ENCODE measurements around the gene CCDC91.

Gene CCDC91

DNA sequence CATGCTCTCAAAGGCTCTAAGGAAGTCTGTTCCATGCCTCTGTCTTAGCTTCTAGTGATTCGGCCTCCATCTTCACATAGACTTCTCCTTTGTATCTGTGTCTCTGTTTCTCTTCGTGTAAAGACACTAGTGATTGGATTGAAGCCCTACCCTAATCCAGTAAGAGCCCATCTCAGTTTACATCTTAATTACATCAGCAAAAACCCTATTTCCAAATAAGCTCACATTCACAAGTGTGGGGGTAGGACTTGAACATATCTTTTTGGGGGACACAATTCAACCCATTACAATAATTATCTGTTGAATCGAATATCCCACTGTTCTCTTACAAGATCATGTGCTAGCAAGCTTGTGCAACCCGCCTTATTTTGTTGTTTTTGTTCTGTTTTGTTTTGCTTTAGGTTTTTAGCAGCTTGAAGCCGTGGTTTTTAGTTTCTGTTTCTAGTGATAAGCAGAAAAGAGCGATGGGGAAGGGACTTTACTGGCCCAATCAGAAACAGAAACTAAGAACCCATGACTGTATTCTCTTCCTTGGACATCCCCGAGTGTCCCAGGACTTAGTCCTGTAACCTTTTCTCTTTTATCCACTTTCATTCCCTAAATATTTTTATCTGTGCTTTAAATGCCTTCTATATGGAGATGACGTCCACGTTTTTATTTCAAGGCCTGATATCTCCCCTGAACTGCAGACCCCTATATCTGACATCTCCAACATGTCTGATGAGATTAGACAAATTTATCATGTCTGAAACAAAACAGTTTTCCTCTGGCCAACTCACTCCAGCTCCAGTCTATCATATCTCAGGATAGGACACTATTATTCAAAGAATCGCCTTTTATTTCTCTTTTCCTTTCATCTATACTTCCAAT, 353.0 kb downstream of the CCDC91 start:
- DNase-seq: no peak

DNA sequence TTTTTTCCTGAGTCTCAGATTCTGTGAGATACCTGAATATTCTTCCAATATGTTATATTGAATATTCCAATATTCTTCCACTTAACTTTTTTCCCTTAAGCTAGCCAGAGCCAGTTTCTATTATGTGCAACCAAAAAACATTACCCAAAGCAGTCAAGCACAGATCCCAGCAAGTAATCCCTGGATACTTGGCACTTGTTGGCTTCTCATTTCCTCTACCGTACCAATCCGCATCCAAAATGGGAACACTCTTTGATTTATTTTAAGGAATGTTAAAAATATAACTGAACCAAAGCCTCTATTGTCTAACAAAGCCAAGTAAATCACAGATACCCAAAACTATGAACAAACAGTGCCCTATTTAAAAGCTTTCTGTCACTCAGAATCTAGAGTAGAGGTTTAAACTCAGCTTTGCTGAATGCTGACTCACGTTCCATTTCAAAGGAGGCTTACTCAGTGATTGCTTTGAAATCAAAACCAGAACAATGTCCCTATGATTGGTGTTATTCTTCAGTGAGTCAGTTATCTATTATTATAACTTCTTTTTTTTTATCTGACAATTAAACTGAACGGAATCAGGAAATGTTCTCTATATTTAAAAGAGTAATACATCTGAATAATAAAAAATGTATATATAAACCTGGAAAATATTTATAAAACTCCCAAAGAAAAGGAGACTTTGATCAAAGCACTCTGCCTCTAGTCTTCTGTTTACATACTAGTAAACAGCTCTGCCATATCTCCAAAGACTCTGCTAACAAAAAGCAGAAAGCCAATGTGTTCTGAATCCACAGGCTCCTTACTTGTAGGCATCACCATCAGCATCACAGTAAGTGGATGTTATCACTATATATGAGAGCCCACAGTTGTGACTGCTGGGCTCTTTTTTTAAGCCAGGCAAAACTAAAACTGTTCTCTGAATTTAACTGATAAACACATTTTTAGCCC, 360.8 kb downstream of the CCDC91 start:
- no peak for DNase-seq

DNA sequence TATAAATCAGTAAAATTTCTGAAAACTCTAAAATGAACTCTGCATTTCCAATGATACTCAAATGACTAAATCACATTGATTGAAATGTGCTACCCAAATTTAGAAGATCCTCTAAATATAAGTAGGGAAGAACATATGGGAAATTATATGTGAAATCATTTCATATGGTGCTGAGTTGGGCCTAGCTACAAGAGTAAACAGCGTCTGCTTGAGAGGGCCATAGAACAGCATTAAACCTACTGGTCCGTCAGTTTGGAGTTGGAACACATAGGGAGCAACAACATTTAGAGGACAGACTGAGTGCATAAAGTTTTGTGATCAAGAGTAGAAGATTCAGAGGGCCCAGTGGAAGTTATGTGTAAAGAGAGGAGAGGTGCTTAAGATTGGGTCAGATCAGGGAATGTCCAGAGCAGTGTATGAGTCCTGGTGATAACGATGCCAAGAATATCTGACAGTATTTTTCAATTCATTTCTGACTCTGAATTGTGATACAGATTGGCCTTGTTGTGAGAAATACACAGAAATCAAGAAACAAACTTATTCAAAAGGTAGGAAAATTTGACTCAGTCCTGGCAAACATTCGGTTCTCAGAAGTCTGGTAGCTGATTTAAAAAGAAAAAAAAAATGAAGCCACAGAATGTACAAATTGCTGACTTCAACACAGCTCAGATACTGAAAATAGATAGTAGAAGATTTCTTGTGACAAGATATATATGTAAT, 362.2 kb downstream of the CCDC91 start:
- DNase-seq: no peak

DNA sequence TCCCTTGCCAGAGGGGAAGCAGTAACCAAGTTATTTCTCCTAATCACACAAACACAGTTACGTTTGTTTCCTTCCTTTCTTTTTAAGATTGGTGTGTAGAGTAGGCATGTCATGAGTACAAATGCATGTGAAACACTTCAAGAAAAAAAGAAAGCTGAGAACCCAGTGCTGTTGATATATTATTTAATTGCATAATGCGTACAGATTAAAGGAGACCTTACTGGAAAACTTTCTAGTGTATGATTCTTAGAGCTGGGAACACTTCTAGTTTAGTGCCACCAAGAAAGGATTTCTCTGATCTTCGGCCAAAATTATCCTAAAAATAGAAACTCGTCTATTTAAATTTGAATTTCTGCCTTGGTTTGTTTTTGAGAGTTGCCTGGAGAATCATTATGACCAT, 365.5 kb downstream of the CCDC91 start:
- DNase-seq: no peak

DNA sequence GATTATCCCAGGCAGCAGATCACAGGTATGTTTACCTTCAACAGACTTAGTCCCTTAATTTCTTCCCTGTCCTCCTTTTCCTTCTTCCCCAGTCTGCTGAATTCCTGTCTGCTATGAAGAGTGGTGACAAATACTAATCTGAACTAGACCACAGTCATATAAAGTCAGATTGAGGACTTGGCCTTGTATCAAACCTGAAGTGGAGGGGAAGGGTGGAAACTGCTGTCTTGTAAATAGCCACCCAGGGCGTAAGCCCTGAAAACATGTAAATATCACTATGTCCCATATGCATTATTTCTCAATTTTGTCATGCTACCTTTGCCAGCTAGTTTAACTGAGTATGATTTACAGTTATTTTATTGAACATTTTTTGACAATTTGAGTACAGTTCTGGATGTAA, 368.0 kb downstream of the CCDC91 start:
- no peak for DNase-seq

DNA sequence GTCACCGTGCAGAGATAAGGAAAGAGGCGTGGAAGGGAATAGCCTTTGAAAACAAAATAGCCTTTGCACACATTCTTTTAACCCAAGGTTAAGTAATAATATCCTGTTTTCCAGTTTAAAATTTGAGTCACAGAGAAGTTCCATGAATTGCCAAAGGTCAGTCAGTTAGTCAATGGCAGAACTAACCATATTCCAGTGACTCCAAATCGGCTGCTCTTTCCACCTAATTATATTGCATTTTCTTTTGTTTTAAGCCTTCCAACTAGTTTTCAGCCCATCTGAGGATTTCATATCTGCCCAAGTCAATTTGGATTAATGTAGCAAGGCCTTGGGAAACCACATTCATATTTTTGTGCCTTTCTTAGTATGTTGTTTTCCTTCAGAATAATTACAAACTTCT, 373.0 kb downstream of the CCDC91 start:
- DNase-seq: no peak

DNA sequence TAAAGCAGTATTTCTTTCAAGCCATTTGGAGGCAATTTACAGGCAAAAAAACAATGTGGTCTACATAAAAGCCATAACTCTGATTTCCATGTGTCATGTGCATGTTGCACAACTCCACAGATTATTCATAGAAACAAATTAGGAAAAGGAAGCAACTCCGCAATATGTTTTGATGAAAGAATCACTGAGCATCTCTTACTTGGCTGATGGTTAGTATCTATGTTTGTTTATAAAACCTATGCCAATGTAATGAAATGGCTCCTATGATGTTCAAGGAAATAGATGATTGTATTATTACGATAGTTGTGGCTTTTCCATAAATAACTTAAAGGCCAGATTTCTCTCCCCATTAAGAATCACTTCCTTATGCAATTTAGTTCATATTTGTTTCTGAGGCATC, 373.7 kb downstream of the CCDC91 start:
- no peak for DNase-seq

DNA sequence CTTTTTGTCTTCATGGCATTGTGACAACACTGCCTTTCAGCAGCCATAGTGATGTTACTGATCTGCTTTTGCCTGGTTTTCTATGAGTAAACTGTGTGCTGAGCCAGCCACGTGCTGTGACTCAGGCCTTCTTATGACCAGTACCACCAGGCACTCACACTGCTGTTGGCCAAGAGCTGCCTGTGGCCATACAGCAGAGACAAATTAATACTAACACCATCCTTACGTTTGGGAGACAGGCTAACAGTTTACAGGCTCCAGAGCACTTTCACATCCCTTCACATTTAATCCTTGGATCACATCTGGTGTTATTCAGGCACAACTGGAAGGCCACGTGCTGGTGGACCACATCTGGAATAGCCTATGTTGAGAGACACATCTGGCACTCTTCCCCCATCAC, 377.9 kb downstream of the CCDC91 start:
- DNase-seq: no peak

DNA sequence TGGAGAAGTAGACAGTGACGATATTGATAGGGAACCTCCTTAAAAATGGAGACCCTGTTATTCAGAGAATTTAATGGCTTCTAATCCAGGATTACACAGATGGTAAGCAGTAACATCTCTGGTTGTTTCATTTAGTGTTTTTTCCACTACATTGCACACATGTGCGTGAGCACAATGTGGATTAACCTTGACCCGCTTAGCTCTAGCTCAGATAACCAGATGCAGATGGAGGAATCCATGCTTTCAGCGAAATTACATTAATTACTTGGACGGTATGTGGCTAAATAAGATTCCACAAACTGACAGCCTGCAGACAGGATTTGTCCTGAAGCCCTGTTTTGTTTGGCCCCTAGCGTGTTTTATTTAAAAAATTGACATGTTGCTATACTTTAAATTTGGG, 378.4 kb downstream of the CCDC91 start:
- peak; percentile 14 for DNase-seq

DNA sequence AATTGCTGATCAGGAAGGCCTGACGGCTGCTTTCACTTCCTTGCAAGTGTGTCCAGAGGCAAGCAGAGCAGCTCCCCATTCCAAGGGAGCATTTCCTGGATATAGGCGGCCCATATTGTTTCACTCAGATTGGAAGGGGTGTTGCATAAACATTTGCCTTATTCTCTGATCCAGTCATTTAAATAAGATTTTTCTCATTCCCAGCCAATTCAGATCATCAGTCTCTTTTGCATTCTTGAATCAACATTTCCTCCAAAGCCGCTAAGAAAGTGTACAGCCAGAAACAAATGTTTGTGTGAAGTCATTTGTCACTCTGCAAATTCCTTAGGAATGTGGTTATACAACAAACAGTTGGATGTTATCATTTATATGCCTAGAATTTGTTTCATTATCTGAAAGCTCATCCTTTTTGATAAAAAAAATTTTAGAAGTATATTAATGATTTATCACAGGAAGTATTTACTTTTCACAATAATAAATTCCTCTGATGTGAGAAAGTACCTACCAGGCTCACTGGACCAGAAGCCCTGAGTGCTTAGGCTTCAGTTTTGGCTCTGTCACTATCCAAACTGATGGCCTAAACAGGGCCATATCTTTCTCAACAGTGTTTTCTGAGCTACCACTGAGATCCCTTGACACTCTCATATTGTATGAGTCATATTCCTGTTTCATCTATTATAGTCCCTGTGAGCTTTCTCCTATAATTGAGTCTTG, 379.6 kb downstream of the CCDC91 start:
- DNase-seq: no peak

DNA sequence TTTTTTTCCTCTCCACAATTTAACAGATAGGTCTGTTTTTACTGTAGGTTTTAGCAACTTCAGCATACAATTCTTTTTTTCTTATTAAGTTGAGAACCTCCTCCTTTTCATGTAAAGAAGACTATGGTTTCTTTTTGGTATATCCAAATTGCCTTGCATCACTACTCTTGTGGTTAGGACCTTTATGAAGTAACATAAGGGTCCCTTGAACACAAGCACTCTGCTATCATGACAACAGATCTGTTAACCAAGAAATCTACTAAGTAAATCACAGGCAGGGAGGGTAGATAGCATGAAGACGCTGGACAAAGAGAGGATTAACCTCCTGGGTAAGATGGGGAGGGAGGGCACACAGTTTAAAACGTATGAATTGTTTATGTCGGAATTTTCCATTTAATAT, 380.6 kb downstream of the CCDC91 start:
- no peak for DNase-seq

DNA sequence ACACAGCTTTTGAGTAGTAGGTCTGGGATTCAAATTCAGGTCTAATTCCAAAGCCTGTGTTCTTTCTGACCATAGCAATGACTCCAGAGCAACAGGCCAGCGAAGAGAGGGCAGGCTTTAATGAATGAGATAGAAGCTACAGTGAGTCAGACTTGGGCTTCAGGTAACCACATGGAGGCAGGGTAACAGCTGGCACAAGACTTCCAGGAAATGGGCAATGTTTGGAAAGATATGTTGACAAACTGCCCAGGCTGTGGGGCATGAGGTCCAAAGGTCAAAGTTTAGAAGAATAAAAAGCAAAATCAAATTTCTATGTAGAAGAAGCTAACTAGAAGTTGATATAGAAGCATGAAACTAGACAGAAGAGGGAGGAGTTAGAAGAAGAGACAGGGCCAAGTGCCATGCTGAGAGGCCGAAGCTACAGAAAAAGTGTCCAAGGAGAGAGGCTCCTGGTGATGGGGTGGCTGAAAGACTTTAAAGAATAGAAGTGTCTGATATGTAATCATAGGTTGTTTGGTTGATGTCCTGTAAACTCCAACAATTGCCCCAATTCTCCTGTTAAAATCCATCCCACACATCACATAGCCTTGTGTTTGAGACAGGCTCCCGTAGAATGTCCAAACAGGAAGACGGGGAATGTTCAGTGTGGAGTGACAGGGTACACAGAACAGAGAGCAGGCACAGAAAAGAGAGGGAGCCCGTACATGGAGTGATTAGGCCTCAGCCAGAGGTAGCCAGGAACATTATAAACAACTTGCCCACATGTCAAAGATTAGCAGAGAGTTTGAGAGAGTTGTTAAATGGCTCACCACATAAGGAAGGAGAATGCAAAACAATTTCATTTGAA, 384.7 kb downstream of the CCDC91 start:
- no peak for DNase-seq

DNA sequence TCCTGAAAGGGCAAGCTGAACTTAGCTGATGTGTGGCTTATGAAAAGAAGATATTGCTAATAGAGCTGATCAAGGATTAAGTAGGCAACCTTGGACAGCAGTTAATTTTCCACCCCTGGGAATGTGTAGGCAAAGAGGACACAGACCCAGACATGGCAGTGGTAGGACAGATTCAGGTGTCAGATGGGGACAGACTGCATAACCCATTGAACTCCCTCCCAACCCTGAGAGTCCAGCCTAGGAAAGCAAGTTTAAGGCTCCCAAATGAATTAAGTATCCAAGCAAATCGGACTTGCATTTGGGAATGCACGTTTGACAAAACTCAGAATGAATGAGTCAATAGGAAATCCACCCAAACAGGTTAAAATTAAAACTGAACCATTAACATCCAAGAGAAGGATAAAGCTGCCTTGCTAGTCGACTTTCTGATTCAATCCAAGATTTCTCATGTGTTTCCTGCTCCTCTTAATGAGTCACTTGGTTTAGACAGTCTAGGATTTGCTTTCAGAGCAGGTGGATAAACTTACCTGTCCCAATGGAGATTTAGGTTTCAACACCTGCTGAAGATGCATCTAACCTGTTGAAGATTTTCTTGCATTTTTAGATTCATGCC, 385.4 kb downstream of the CCDC91 start:
- no peak for DNase-seq

DNA sequence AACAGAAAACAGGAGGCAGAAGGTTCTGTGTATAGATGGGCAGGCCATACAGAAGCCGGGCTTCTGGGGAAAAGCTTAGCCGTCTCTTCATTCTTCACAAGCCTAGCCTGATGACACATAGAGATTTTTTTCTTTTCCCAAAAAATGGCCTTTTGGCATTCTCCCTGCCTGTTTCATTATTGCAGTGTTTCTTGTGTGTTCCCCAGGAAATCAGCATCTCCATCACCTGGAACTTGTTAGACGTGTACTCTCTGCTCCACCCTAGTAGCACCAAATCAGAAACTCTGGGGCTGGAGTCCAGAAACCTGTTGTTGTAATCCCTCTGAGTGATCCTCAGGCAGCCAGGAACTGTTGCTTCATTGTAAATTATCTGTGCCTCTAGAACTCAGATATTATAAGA, 388.1 kb downstream of the CCDC91 start:
- no peak for DNase-seq

DNA sequence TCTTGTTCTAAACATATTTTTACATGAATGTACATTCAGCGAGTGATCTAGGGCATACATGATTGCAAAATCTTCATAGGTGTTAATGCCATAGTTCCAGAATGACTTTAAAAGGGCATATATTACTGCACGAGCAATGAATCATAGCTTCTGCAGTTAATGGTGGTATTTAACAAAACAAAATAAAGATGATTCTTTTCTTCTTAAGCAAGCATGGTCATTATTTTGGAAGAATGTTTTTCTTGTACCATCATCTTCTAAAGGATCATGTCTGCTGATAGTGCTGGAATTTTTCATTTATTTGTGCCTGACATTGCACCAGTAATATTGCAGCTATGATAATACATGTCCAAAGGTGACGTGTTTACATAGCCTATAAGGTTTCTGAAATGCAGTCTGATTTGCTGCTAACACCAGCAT, 388.6 kb downstream of the CCDC91 start:
- no peak for DNase-seq

DNA sequence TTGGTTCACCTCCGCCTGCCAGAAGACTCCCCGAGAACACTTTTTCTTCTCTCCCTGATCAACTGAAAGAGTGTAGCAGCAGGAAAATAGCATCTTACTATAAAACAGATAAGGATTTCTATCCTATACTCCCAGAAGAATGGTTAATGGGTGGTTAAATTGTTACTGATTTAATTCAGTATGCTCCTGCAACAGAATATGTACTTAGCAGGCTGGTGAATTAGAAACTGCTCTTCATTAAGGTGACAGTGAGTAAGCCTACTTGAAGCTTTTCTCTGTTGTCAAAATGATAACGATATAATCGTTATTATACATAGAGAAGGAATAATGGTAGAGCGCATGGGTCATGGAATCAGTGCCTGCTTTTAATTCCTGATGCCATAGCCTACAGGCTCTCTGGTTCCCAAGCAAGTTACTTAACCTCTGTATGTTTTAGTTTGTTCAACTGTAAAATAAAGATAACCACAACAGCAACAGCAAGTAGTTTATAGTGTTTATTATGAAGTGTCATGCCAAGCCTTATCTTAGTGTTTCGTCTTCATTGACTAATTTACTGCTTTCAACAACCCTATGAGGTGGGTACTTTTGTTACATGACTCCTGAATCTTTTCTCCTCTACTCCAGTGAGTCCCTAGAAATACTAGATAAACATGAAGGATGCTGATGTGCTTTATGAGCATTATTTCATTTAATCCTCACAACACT, 392.6 kb downstream of the CCDC91 start:
- no peak for DNase-seq

DNA sequence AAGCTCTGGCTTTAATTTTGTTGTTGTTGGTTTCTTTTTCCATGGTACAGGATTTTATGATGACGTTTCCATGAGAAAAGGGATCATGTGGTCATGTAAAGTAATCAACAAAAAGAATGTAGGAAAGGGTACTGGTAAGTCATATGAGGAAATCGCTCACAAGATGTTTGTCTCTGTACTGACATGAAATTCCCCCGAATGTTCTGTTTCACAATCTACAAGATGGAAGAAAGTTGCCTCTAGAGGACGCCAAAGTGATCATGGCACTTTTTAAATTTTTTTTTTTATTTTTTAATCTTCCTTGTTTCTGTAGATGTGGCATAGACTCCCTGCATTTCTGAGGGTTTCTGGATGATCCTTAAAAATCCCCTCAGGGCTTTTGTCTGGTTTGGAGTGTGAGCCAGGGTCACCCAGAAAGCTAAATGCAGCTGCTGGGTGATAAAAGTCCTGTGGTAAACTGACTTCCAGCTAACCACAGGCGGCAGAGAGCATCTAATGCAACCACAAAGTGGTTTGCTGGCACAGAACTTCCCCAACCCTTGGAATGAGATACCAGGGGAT, 393.5 kb downstream of the CCDC91 start:
- no peak for DNase-seq

DNA sequence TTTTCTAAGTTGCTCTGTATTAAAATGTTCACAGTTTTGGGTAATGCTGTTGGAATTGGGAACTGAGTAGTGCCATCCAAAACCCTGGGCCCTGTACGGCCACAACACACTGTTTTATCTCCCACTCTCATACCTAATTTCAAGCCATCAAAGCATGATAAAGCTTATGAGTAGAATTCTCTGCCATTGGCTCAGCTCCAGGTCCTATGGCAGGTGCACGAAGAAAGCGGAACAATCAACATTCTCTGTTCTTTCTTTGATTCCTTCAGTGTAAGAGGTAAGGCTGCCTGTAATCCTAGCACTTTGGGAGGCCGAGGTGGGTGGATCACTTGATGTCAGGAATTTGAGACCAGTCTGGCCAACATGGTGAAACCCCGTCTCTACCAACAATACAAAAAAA, 394.9 kb downstream of the CCDC91 start:
- no peak for DNase-seq

DNA sequence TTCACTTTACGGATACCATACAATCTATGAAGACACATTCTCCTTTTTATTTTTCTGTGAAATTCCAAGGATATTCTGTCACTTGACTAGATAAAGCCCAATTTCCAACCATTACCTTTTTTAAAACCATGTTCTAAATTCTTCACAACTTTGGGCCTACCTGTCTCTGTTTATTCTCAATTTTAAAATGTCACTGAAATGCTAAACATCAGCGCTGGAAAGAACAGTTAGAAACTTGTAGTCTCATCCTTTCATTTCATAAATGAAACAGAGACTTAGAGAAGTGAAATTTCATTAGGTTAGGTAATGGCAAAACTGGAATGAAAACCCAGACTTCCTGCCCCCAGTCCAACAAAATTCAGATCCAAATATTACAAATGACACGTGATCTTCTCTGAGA, 396.2 kb downstream of the CCDC91 start:
- no peak for DNase-seq

DNA sequence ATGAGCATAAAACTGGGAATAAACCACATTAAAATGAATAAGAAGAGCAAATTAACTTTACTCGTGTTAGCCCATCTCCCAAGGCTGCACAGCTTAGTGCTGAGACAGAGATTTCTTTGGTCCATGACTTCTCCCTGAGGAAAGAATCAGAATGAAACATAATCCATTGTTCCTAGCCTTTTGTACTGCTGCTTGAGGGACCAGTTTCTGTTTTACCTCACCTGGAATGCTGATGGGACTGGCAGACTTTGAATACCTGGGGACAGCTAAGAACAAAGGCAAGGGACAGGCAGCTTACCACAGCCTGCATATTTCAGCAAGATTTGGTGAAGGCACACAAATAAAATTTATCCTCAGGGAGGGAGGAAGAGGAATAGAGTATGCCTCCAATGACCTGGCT, 401.6 kb downstream of the CCDC91 start:
- DNase-seq: no peak

Data from retina (tissue), 1 donor.